ENCODE results near the gene GASK1A. TPM values are rescaled to one million over a fixed set of nuclear protein-coding genes. Genes with fewer than 3 reads are reported as not detected.
"Not testable (repeated sequence)": the region's sequence is repeated elsewhere in the genome, so short reads cannot be mapped to it uniquely, and the experiment has no call there.

GASK1A gene
- total and polyA plus RNA-seq, 8 donors: 1.2 to 23.6 (median 8.1) TPM

GRCh38 chr3:42963269-42963668 lies 15.8 kb upstream of the GASK1A start:
- Histone ChIP-seq H3K36me3 (no peaks in the 10 kb centered on the region), H3K27ac (no peak overlapping the region), H3K4me1 (peaks cover 0 to 7% (median 3%) of the 10 kb centered on the region in 4 donors), H3K27me3 (no peaks in the 10 kb centered on the region), H3K9me3 (no peaks in the 10 kb centered on the region), H3K4me3 (no peak overlapping the region)
- intact Hi-C loops (cut with DNase I; ENCODE audit: low total_unique reads): loop anchor here (5.0 kb wide), 1 partner anchor 189 kb away; no protein-coding TSS in a partner anchor
- TF ChIP-seq EP300 (IDR thresholded peaks at IDR 0.05): no peak
- no peak for TF ChIP-seq POLR2AphosphoS5 (IDR thresholded peaks at IDR 0.05)
- TF ChIP-seq, protein P1, sequence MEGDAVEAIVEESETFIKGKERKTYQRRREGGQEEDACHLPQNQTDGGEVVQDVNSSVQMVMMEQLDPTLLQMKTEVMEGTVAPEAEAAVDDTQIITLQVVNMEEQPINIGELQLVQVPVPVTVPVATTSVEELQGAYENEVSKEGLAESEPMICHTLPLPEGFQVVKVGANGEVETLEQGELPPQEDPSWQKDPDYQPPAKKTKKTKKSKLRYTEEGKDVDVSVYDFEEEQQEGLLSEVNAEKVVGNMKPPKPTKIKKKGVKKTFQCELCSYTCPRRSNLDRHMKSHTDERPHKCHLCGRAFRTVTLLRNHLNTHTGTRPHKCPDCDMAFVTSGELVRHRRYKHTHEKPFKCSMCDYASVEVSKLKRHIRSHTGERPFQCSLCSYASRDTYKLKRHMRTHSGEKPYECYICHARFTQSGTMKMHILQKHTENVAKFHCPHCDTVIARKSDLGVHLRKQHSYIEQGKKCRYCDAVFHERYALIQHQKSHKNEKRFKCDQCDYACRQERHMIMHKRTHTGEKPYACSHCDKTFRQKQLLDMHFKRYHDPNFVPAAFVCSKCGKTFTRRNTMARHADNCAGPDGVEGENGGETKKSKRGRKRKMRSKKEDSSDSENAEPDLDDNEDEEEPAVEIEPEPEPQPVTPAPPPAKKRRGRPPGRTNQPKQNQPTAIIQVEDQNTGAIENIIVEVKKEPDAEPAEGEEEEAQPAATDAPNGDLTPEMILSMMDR (IDR thresholded peaks at IDR 0.05): no peak
- no peak for TF ChIP-seq POLR2A (IDR thresholded peaks at IDR 0.05)
- WGBS, 5 donors: 44 to 90% (median 70%) methylated on average over 2 of the region's 2 CpGs
- no peak for DNase-seq

DNA sequence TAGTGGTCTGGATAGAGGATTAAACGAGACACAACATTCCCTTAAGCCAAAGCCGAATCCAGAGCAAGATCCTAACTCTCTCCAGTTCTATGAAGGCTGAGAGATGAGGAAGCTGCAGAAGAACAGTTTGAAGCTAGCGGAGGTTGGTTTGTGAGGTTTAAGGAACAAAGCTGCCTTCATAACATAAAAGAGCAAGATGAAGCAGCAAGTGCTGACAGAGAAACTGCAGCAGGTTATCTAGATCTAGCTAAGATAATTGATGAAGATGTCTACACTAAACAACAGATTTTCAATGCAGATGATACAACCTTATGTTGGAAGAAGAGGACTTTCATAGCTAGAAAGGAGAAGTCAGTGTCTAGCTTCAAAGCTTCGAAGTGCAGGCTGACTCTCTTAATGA lies 14.8 kb upstream of the GASK1A start:
- WGBS, 5 donors: 84 to 88% (median 85%) methylated on average over 4 of the region's 4 CpGs

DNA sequence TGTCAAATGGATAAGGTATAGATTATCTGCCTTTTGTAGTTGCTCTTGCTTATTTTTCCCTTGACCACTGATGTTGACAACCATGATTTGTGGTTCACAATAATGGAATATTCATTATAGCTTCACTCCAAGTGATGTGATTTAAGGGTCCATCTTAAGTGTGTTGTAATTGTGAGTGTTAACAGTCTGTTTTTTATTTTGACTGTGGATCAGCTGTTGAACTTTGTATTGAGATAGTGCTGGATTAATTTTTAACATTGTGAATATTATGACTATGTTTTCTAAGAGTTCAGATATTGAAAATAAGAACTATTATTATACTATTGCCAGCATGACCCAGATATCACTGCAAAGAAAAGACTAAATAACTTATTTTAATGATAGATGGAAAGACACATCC lies 8.6 kb upstream of the GASK1A start:
- intact Hi-C loops (cut with DNase I; ENCODE audit: low total_unique reads): no loop called here
- Histone ChIP-seq H3K4me3 (no peak overlapping the region), H3K9me3 (peaks cover 10 to 25% (median 16%) of the 10 kb centered on the region in 4 donors), H3K27ac (no peak overlapping the region), H3K27me3 (no peaks in the 10 kb centered on the region), H3K4me1 (no peaks in the 10 kb centered on the region), H3K36me3 (no peaks in the 10 kb centered on the region)
- no peak for DNase-seq
- TF ChIP-seq EP300 (IDR thresholded peaks at IDR 0.05): no peak
- TF ChIP-seq POLR2A (IDR thresholded peaks at IDR 0.05): no peak
- TF ChIP-seq, protein P1 (IDR thresholded peaks at IDR 0.05): no peak
- TF ChIP-seq POLR2AphosphoS5 (IDR thresholded peaks at IDR 0.05): no peak

More for the DNA sequence above, 14.8 kb upstream of the GASK1A start:
- Histone ChIP-seq H3K9me3 (no peaks in the 10 kb centered on the region), H3K27ac (no peak overlapping the region), H3K4me3 (no peak overlapping the region), H3K4me1 (peaks cover 0 to 7% (median 3%) of the 10 kb centered on the region in 4 donors), H3K36me3 (no peaks in the 10 kb centered on the region), H3K27me3 (no peaks in the 10 kb centered on the region)
- no peak for DNase-seq
- TF ChIP-seq POLR2AphosphoS5 (IDR thresholded peaks at IDR 0.05) (no peak), EP300 (IDR thresholded peaks at IDR 0.05) (no peak), POLR2A (IDR thresholded peaks at IDR 0.05) (no peak)
- intact Hi-C loops (cut with DNase I; ENCODE audit: low total_unique reads): loop anchor here (5.0 kb wide), 1 partner anchor 188 kb away; no protein-coding TSS in a partner anchor

- no peak for DNase-seq
- no peaks in the 10 kb centered on the region for H3K36me3 ChIP-seq
- no peak overlapping the region for H3K27ac ChIP-seq
- peaks cover 10 to 25% (median 16%) of the 10 kb centered on the region in 4 donors for H3K9me3 ChIP-seq
- no peaks in the 10 kb centered on the region for H3K4me1 ChIP-seq
- no peaks in the 10 kb centered on the region for H3K27me3 ChIP-seq
- H3K4me3 ChIP-seq: no peak overlapping the region
- 74 to 96% (median 91%) methylated on average over 3 of the region's 3 CpGs for WGBS, 5 donors
- intact Hi-C loops (cut with DNase I; ENCODE audit: low total_unique reads): no loop called here
- no peak for TF ChIP-seq POLR2AphosphoS5 (IDR thresholded peaks at IDR 0.05)
- TF ChIP-seq POLR2A (IDR thresholded peaks at IDR 0.05): no peak
- TF ChIP-seq EP300 (IDR thresholded peaks at IDR 0.05): no peak
- TF ChIP-seq, protein P1 (IDR thresholded peaks at IDR 0.05): no peak
These were observed 7.9 kb upstream of the GASK1A start for GRCh38 chr3:42970976-42971772.

DNA sequence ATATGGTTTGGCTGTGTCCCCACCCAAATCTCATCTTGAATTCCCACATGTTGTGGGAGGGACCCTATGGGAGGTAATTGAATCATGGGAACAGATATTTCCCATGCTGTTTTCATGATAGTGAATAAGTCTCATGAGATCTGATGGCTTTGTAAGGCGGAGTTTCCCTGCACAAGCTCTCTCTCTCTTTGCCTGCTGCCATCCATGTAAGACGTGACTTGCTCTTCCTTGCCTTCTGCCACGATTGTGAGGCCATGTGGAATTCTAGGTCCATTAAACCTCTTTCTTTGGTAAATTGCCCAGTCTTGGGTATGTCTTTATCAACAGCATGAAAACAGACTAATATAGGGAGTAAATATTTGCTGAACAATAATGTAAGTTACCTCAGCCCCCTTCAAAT lies 4.2 kb upstream of the GASK1A start:
- H3K4me3 ChIP-seq; H3K36me3 ChIP-seq; intact Hi-C loops (cut with DNase I; ENCODE audit: low total_unique reads); DNase-seq; H3K27ac ChIP-seq: not testable (repeated sequence)
- 78 to 93% (median 90%) methylated on average over 3 of the region's 3 CpGs for WGBS, 5 donors
- peaks cover 4 to 20% (median 16%) of the 10 kb centered on the region in 4 donors for H3K4me1 ChIP-seq
- peaks cover 0 to 20% (median 9%) of the 10 kb centered on the region in 3 donors for H3K27me3 ChIP-seq
- H3K9me3 ChIP-seq: peaks cover 10 to 25% (median 16%) of the 10 kb centered on the region in 4 donors
